Keratinocyte (primary cell): ENCODE data around the gene CSE1L. TPM values are rescaled to one million over a fixed set of nuclear protein-coding genes. Genes with fewer than 3 reads are reported as not detected.
"Not testable (repeated sequence)": the region's sequence is repeated elsewhere in the genome, so short reads cannot be mapped to it uniquely, and the experiment has no call there.

Experiments used
- DNase-seq: peaks from one replicate; pipeline ENCODE4 v3.0.0-alpha.2; 2011; ENCODE audit warnings: low read depth, missing footprints, low spot score
- FAIRE-seq: peaks from 2 replicates; lab custom pipeline; 2011; peaks lifted over from hg19 to GRCh38; lab: Jason Lieb, UNC
- H2AFZ ChIP-seq: 2 replicates; pipeline ENCODE4 v1.6.0; 2012; ENCODE audit warnings: low read length, control low read depth, inconsistent platforms; ENCODE audit not compliant: control insufficient read depth
- H3K27ac ChIP-seq: 2 replicates; pipeline ENCODE4 v1.5.1; 2011; ENCODE audit warnings: low read length; ENCODE audit not compliant: control insufficient read depth, insufficient read depth
- H3K27me3 ChIP-seq: 3 replicates; pipeline ENCODE4 v1.6.0; 2011; ENCODE audit warnings: low read length; ENCODE audit not compliant: control insufficient read depth, insufficient read depth; ENCODE audit errors: extremely low read depth
- H3K36me3 ChIP-seq, 2 experiments: 2 replicates in 1 of 2; 3 replicates in 1 of 2; pipeline ENCODE4 v1.5.1; 2011; ENCODE audit warnings: low read length in 2 of 2, mild to moderate bottlenecking in 1 of 2; ENCODE audit not compliant: control insufficient read depth in 2 of 2, insufficient read depth in 2 of 2; ENCODE audit errors: extremely low read depth in 1 of 2
- H3K4me1 ChIP-seq: 3 replicates; pipeline ENCODE4 v1.5.1; 2011; ENCODE audit warnings: low read length; ENCODE audit not compliant: control insufficient read depth, insufficient read depth; ENCODE audit errors: extremely low read depth
- H3K4me2 ChIP-seq: 3 replicates; pipeline ENCODE4 v1.6.0; 2011; ENCODE audit warnings: low read depth, low read length; ENCODE audit not compliant: control insufficient read depth, insufficient read depth; ENCODE audit errors: extremely low read depth
- H3K4me3 ChIP-seq, 3 experiments: fragments of 200-600 bp in 1 of 3; sonication (generic) in 1 of 3; 2 replicates in 2 of 3; 3 replicates in 1 of 3; pipeline ENCODE4 v1.5.1; 2011 to 2016; ENCODE audit warnings: low read length in 3 of 3, mild to moderate bottlenecking in 3 of 3, control low read depth in 2 of 3, inconsistent platforms in 1 of 3, low read depth in 1 of 3, mixed read lengths in 1 of 3, mixed run types in 1 of 3, moderate library complexity in 1 of 3; ENCODE audit not compliant: control insufficient read depth in 2 of 3, insufficient read depth in 2 of 3; ENCODE audit errors: extremely low read depth in 1 of 3
- H3K79me2 ChIP-seq: 2 replicates; pipeline ENCODE4 v1.6.0; 2012; ENCODE audit warnings: low read length; ENCODE audit not compliant: control insufficient read depth, insufficient read depth
- H3K9ac ChIP-seq: 3 replicates; pipeline ENCODE4 v1.6.0; 2011; ENCODE audit warnings: low read length; ENCODE audit not compliant: control insufficient read depth, insufficient read depth; ENCODE audit errors: extremely low read depth
- H3K9me1 ChIP-seq: 3 replicates; pipeline ENCODE4 v1.6.0; 2011; ENCODE audit warnings: low read length; ENCODE audit not compliant: control insufficient read depth, insufficient read depth; ENCODE audit errors: extremely low read depth
- H3K9me3 ChIP-seq: 2 replicates; pipeline ENCODE4 v1.5.1; 2012; ENCODE audit warnings: low read depth, low read length; ENCODE audit not compliant: control insufficient read depth
- H4K20me1 ChIP-seq: 3 replicates; pipeline ENCODE4 v1.6.0; 2011; ENCODE audit warnings: low read length; ENCODE audit not compliant: control insufficient read depth, insufficient read depth; ENCODE audit errors: extremely low read depth
- EZH2 ChIP-seq: IDR thresholded peaks from one replicate; pipeline ENCODE4 v1.6.1; 2012; ENCODE audit warnings: inconsistent platforms, mild to moderate bottlenecking, low read length, moderate library complexity
- dilution Hi-C: fragments of 300-500 bp; cut with MboI; formaldehyde crosslinking; loops from one replicate; pipeline ENCODE4 v1.7.0; 2020; ENCODE audit warnings: low sequenced_read_pairs; ENCODE audit not compliant: extremely low pct_ligation_motif_present
- polyA plus RNA-seq, 5 experiments: library from polyadenylated mRNA; depleted of rRNA in 3 of 5; stranded (reverse) in 3 of 5; stranded (forward) in 1 of 5; unstranded in 1 of 5; fragments of >200 nt; gene quantifications; 1 replicate in 1 of 5; 2 replicates in 3 of 5; 3 replicates in 1 of 5; pipeline versions ENCODE4 v1.2.1 to v1.2.3, GENCODE V29; 2011 to 2012; ENCODE audit warnings: missing spikeins in 2 of 5, low read depth in 1 of 5, low replicate concordance in 1 of 5
- TF ChIP-seq, protein P1 (sequence below), 3 experiments: IDR thresholded peaks in 1 of 3; conservative IDR thresholded peaks in 1 of 3; optimal IDR thresholded peaks in 1 of 3; 2 replicates in 2 of 3; 3 replicates in 1 of 3; pipeline versions ENCODE3 to v1.5.1; 2011; ENCODE audit warnings: low read length in 3 of 3, mild to moderate bottlenecking in 3 of 3, moderate library complexity in 2 of 3, control low read depth in 1 of 3, inconsistent platforms in 1 of 3; ENCODE audit not compliant: insufficient read depth in 2 of 3; ENCODE audit errors: extremely low read depth in 1 of 3

The CSE1L gene
- polyA plus RNA-seq, 1 donor (not counting 4 experiments of a cell fraction or from before 2014, with no cell fraction given) = 134 TPM

DNA sequence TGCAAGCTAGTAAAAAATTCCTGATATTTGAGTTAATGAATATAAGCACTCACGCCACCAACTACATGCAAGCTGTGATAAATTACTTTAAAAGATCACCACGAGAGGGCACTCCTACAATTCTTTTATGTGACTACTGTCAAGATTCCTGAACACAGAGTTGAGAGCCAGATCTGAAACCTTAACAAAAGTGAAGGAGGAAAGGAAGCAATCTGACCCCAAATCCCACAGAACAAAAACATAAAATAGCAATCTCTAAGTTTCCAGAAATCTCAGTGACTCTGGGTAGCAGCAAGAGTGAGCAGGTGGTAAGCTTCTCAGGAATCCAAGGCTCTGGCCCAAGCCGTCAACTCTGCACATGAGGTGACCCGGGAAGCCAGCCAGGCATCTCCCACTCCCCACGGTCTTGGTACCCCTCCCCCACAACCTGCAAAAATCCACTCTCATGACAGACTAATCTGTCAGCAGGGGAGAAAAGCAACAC, 86.9 kb downstream of the CSE1L start:
- H3K4me3 ChIP-seq = no peak overlapping the region
- H3K79me2 ChIP-seq = peaks cover 3% of the 10 kb centered on the region
- TF ChIP-seq, protein P1, sequence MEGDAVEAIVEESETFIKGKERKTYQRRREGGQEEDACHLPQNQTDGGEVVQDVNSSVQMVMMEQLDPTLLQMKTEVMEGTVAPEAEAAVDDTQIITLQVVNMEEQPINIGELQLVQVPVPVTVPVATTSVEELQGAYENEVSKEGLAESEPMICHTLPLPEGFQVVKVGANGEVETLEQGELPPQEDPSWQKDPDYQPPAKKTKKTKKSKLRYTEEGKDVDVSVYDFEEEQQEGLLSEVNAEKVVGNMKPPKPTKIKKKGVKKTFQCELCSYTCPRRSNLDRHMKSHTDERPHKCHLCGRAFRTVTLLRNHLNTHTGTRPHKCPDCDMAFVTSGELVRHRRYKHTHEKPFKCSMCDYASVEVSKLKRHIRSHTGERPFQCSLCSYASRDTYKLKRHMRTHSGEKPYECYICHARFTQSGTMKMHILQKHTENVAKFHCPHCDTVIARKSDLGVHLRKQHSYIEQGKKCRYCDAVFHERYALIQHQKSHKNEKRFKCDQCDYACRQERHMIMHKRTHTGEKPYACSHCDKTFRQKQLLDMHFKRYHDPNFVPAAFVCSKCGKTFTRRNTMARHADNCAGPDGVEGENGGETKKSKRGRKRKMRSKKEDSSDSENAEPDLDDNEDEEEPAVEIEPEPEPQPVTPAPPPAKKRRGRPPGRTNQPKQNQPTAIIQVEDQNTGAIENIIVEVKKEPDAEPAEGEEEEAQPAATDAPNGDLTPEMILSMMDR (optimal IDR thresholded peaks at IDR 0.05 in 1 of 3, IDR thresholded peaks at IDR 0.05 in 1 of 3, conservative IDR thresholded peaks at IDR 0.05 in 1 of 3; ENCODE audit: extremely low read depth in 1 of 3, insufficient read depth in 2 of 3, low read length in 3 of 3) = peak in 2 of 3 experiments; percentile 22 to 40
- no peak for TF ChIP-seq EZH2
- FAIRE-seq (no peak), DNase-seq (peak; percentile 4)
- H3K9ac ChIP-seq = no peak overlapping the region
- no peak overlapping the region for H2AFZ ChIP-seq
- no peaks in the 10 kb centered on the region for H4K20me1 ChIP-seq
- no peaks in the 10 kb centered on the region for H3K9me1 ChIP-seq
- H3K27me3 ChIP-seq = no peaks in the 10 kb centered on the region
- H3K4me2 ChIP-seq = no peak overlapping the region
- dilution Hi-C loops = no loop called here
- H3K9me3 ChIP-seq = no peaks in the 10 kb centered on the region
- H3K27ac ChIP-seq = no peak overlapping the region
- H3K36me3 ChIP-seq = peaks cover 14 to 17% of the 10 kb centered on the region in 2 experiments
- H3K4me1 ChIP-seq = no peaks in the 10 kb centered on the region

GRCh38 chr20:49133571-49133970, 87.5 kb downstream of the CSE1L start:
- dilution Hi-C loops = no loop called here
- H3K4me2 ChIP-seq = no peak overlapping the region
- peaks cover 11 to 17% of the 10 kb centered on the region in 2 experiments for H3K36me3 ChIP-seq
- H3K27ac ChIP-seq = no peak overlapping the region
- H3K79me2 ChIP-seq = peaks cover 3% of the 10 kb centered on the region
- H2AFZ ChIP-seq = no peak overlapping the region
- H3K9me3 ChIP-seq = no peaks in the 10 kb centered on the region
- DNase-seq (no peak), FAIRE-seq (no peak)
- no peaks in the 10 kb centered on the region for H3K27me3 ChIP-seq
- TF ChIP-seq EZH2 = no peak
- TF ChIP-seq, protein P1 (optimal IDR thresholded peaks at IDR 0.05 in 1 of 3, IDR thresholded peaks at IDR 0.05 in 1 of 3, conservative IDR thresholded peaks at IDR 0.05 in 1 of 3; ENCODE audit: extremely low read depth in 1 of 3, insufficient read depth in 2 of 3, low read length in 3 of 3) = no peak
- H4K20me1 ChIP-seq = no peaks in the 10 kb centered on the region
- no peak overlapping the region for H3K4me3 ChIP-seq
- no peaks in the 10 kb centered on the region for H3K9me1 ChIP-seq
- H3K4me1 ChIP-seq = no peaks in the 10 kb centered on the region
- H3K9ac ChIP-seq = no peak overlapping the region

GRCh38 chr20:49134797-49135196, 88.7 kb downstream of the CSE1L start:
- H3K79me2 ChIP-seq = not testable (repeated sequence)

More at GRCh38 chr20:49134797-49135196, 88.7 kb downstream of the CSE1L start:
- H3K4me2 ChIP-seq, H3K9me3 ChIP-seq, dilution Hi-C loops, DNase-seq, H3K4me3 ChIP-seq, FAIRE-seq, H2AFZ ChIP-seq, H3K27me3 ChIP-seq, H3K4me1 ChIP-seq, H3K9me1 ChIP-seq, H4K20me1 ChIP-seq, H3K27ac ChIP-seq, H3K9ac ChIP-seq: not testable (repeated sequence)
- H3K36me3 ChIP-seq = peaks cover 11 to 17% of the 10 kb centered on the region in 2 experiments
